Caco-2 (cell line): ENCODE results near the gene NHP2. TPM values are rescaled to one million over a fixed set of nuclear protein-coding genes. Genes with fewer than 3 reads are reported as not detected.

Source experiments
- BruUV-seq: library from RNA; stranded (reverse); fragments of 400-500 nt; replicated peaks from 2 replicates; lab custom pipeline; 2021; lab: Mats Ljungman, UMichigan
- CTCF ChIA-PET: fragments of 300-600 bp; sonication (Branson Sonifier 250); formaldehyde crosslinking; loops from one replicate; lab custom pipeline; 2022; ENCODE audit warnings: antibody characterized with exemption; lab: Charles Lee
- POLR2A ChIA-PET: fragments of 300-600 bp; sonication (Branson Sonifier 250); formaldehyde crosslinking; loops from one replicate; lab custom pipeline; 2022; ENCODE audit warnings: antibody characterized with exemption; lab: Charles Lee
- DNase-seq, 2 experiments: peaks; one replicate each; pipeline versions ENCODE4 v3.0.0 to v3.0.0-alpha.2; 2020 to 2022
- H3K27me3 ChIP-seq: replicated peaks from 2 replicates; pipeline ENCODE4 v1.6.0; 2011; ENCODE audit warnings: low read length; ENCODE audit not compliant: control insufficient read depth, insufficient read depth
- H3K36me3 ChIP-seq: 2 replicates; pipeline ENCODE4 v1.5.1; 2011; ENCODE audit warnings: low read length; ENCODE audit not compliant: control insufficient read depth, insufficient read depth
- H3K4me1 ChIP-seq: fragments of 250-450 bp; sonication (Bioruptor Pico); 2 replicates; pipeline ENCODE4 v1.5.1; 2020; ENCODE audit warnings: mild to moderate bottlenecking
- H3K4me3 ChIP-seq: 2 replicates; pipeline ENCODE4 v1.5.1; 2011; ENCODE audit warnings: low read depth, mild to moderate bottlenecking, control low read depth, low read length
- H3K9me3 ChIP-seq: fragments of 250-450 bp; sonication (Bioruptor Pico); 2 replicates; pipeline ENCODE4 v1.5.1; 2020; ENCODE audit warnings: mild to moderate bottlenecking, moderate library complexity
- H3K27ac Mint-ChIP-seq: one replicate; pipeline ENCODE4 v1.8.0; 2022; ENCODE audit warnings: mixed read lengths; ENCODE audit not compliant: unreplicated experiment
- H3K27me3 Mint-ChIP-seq: one replicate; pipeline ENCODE4 v1.8.0; 2022; ENCODE audit warnings: mixed read lengths; ENCODE audit not compliant: insufficient read depth, unreplicated experiment
- H3K36me3 Mint-ChIP-seq: one replicate; pipeline ENCODE4 v1.8.0; 2022; ENCODE audit warnings: mild to moderate bottlenecking, mixed read lengths; ENCODE audit not compliant: insufficient read depth, unreplicated experiment
- H3K4me1 Mint-ChIP-seq: one replicate; pipeline ENCODE4 v1.8.0; 2022; ENCODE audit warnings: low read depth, mixed read lengths; ENCODE audit not compliant: unreplicated experiment
- H3K4me3 Mint-ChIP-seq: one replicate; pipeline ENCODE4 v1.8.0; 2022; ENCODE audit warnings: mild to moderate bottlenecking, moderate library complexity, mixed read lengths; ENCODE audit not compliant: unreplicated experiment
- H3K9me3 Mint-ChIP-seq: one replicate; pipeline ENCODE4 v1.8.0; 2022; ENCODE audit warnings: mixed read lengths; ENCODE audit not compliant: unreplicated experiment
- CTCF ChIP-seq, 2 experiments: fragments of 200-600 bp in 1 of 2; IDR thresholded peaks; 1 replicate in 1 of 2; 2 replicates in 1 of 2; pipeline versions ENCODE4 v1.5.1 to v1.8.0; 2011 to 2022; ENCODE audit warnings: antibody characterized with exemption in 1 of 2, control low read depth in 1 of 2, inconsistent platforms in 1 of 2, low read depth in 1 of 2, low read length in 1 of 2, mild to moderate bottlenecking in 1 of 2, moderate library complexity in 1 of 2; ENCODE audit not compliant: insufficient read depth in 1 of 2, severe bottlenecking in 1 of 2, unreplicated experiment in 1 of 2
- intact Hi-C: fragments of 100-400 bp; cut with micrococcal nuclease; formaldehyde crosslinking; loops from one replicate; pipeline ENCODE4 v1.10.0; 2022; ENCODE audit not compliant: unreplicated experiment
- total RNA-seq: library from RNA; stranded (reverse); gene quantifications from 2 replicates; pipeline ENCODE4 v1.2.3, GENCODE V29; 2022

The NHP2 gene
- total RNA-seq, 1 experiment from 2014 or later: 127 TPM

DNA sequence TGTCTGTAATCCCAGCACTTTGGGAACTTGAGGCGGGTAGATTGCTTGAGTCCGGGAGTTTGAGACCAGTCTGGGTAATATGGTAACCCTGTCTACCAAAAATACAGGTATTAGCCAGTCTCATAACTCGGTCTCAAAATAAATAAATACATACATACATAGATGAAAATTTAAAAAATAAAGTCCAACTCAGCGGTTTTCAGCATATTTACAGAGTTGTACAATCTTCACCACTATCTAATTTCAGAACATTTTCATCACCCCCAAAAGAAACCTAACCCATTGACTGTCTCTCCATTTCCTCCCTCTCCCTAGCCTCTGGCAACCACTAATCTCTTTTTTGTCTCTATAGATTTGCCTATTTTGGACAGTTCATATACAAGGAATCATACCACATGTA is 12.1 kb downstream of the NHP2 start:
- POLR2A ChIA-PET: no interaction called here
- BruUV-seq: no TSS peak
- no peak for TF ChIP-seq CTCF (IDR thresholded peaks at IDR 0.05; ENCODE audit: insufficient read depth in 1 of 2, low read depth in 1 of 2, low read length in 1 of 2, severe bottlenecking in 1 of 2, unreplicated experiment in 1 of 2)

DNA sequence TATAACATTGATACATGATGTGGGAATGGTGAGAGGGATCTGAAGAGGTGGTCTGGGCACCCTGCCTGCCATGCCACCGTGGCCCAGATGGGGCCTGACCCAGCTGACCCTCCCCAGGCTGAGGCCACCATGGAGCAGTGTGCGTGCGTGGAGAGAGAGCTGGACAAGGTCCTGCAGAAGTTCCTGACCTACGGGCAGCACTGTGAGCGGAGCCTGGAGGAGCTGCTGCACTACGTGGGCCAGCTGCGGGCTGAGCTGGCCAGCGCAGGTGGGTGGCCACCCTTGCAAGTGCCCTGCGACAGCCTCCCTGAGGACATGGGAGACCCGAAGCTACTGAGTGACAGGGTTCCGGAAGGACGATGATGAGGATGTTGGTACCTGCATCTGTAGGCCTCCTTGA is 15.7 kb downstream of the NHP2 start:
- no peaks in the 10 kb centered on the region for H3K4me1 Mint-ChIP-seq
- ChIA-PET POLR2A (interaction anchor here (1.6 kb wide), 1 partner anchor 16 kb away, joined by 5 read pairs; the partner anchor contains the start of gene NHP2), CTCF (interaction anchor here (0.6 kb wide), 1 partner anchor 24 kb away, joined by 7 read pairs; no protein-coding TSS in a partner anchor)
- BruUV-seq: no TSS peak
- H3K4me1 ChIP-seq: no peaks in the 10 kb centered on the region
- no peaks in the 10 kb centered on the region for H3K9me3 Mint-ChIP-seq
- intact Hi-C loops: no loop called here
- H3K4me3 ChIP-seq: no peak overlapping the region
- H3K9me3 ChIP-seq: no peaks in the 10 kb centered on the region
- H3K4me3 Mint-ChIP-seq: no peak overlapping the region
- TF ChIP-seq CTCF (IDR thresholded peaks at IDR 0.05; ENCODE audit: insufficient read depth in 1 of 2, low read depth in 1 of 2, low read length in 1 of 2, severe bottlenecking in 1 of 2, unreplicated experiment in 1 of 2): no peak
- H3K27ac Mint-ChIP-seq: no peak overlapping the region
- peaks cover 2% of the 10 kb centered on the region; the same call in 1 of the 2 replicates for H3K36me3 ChIP-seq
- H3K27me3 ChIP-seq: no peaks in the 10 kb centered on the region
- H3K36me3 Mint-ChIP-seq: peaks cover 52% of the 10 kb centered on the region
- no peaks in the 10 kb centered on the region for H3K27me3 Mint-ChIP-seq
- no peak for DNase-seq

More for the DNA sequence above, 12.1 kb downstream of the NHP2 start:
- Histone ChIP-seq H3K27me3 (no peaks in the 10 kb centered on the region), H3K4me3 (no peak overlapping the region), H3K9me3 (no peaks in the 10 kb centered on the region), H3K4me1 (peaks cover 3% of the 10 kb centered on the region; the same call in 1 of the 2 replicates), H3K36me3 (peaks cover 3% of the 10 kb centered on the region; the same call in 1 of the 2 replicates)
- H3K9me3 Mint-ChIP-seq: no peaks in the 10 kb centered on the region
- H3K27ac Mint-ChIP-seq: no peak overlapping the region
- no peak for DNase-seq
- H3K4me3 Mint-ChIP-seq: no peak overlapping the region
- CTCF ChIA-PET: no interaction called here
- peaks cover 63% of the 10 kb centered on the region for H3K36me3 Mint-ChIP-seq
- H3K4me1 Mint-ChIP-seq: no peaks in the 10 kb centered on the region
- intact Hi-C loops: no loop called here
- no peaks in the 10 kb centered on the region for H3K27me3 Mint-ChIP-seq

- Histone ChIP-seq H3K27me3 (no peaks in the 10 kb centered on the region), H3K4me3 (no peak overlapping the region), H3K9me3 (no peaks in the 10 kb centered on the region), H3K4me1 (peaks cover 2% of the 10 kb centered on the region; the same call in 1 of the 2 replicates), H3K36me3 (peaks cover 2% of the 10 kb centered on the region; the same call in 1 of the 2 replicates)
- Mint-ChIP-seq H3K36me3 (peaks cover 57% of the 10 kb centered on the region), H3K4me3 (no peak overlapping the region), H3K9me3 (no peaks in the 10 kb centered on the region), H3K27ac (no peak overlapping the region), H3K27me3 (no peaks in the 10 kb centered on the region), H3K4me1 (peaks cover under 1% of the 10 kb centered on the region)
- CTCF ChIA-PET: no interaction called here
- no peak for DNase-seq
- BruUV-seq: no TSS peak
- POLR2A ChIA-PET: interaction anchor here (1.6 kb wide), 1 partner anchor 17 kb away, joined by 5 read pairs; the partner anchor contains the start of gene NHP2
- intact Hi-C loops: no loop called here
- no peak for TF ChIP-seq CTCF (IDR thresholded peaks at IDR 0.05; ENCODE audit: insufficient read depth in 1 of 2, low read depth in 1 of 2, low read length in 1 of 2, severe bottlenecking in 1 of 2, unreplicated experiment in 1 of 2)
Observed at GRCh38 chr5:178136990-178137389, 16.7 kb downstream of the NHP2 start.
